HG03060 (cell line): ENCODE measurements around the gene C1QTNF5.
"Not testable (repeated sequence)": the region's sequence is repeated elsewhere in the genome, so short reads cannot be mapped to it uniquely, and the experiment has no call there.

Source experiments
- ATAC-seq: cut with Tn5 transposase; IDR thresholded peaks from one replicate; pipeline ENCODE4 v1.9.1; 2021; ENCODE audit warnings: low read depth, moderate number of reproducible peaks; ENCODE audit not compliant: unreplicated experiment

The C1QTNF5 gene, protein sequence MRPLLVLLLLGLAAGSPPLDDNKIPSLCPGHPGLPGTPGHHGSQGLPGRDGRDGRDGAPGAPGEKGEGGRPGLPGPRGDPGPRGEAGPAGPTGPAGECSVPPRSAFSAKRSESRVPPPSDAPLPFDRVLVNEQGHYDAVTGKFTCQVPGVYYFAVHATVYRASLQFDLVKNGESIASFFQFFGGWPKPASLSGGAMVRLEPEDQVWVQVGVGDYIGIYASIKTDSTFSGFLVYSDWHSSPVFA

DNA sequence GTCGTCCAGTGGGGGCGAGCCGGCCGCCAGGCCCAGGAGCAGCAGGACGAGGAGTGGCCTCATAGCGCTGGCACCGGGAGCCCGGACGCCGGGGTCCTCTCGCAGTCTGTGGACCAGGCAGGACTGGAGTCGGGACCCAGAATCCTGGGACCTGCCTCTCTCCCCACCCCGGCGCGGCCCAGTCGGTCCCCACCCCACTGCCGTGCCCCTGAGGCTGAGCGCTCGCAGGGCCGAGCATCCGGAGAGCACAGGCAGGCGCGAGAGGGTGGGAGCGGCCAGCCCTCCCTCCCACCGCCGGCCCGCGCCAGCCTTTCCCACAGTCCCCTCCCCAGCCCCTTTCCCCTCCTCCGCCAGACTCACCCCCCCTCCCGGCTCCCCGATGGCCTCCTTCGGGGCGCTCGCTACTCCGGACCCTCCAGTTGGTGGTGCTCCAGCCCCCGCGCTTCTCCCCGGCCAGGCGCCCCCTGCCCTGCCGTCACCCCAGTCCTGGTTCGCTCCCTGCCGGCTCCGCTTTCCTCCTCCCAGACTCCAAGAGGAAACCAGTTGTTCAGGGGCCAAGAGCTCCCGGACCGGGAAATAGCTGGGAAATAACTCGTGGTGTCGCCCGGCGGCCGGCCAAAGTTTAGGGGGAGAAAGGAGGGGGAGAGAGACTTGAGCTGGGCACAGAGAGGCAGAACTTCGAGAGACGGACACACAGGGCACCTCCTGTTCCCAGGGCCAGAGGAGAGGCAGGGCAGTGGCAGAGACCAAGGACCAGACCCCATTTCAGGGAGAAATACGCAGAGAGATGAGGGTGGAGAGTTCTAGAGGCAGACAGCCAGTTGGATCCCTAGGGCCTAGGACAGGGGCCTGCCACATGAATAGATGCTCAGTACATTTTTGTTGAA is at the start of gene C1QTNF5:
TSS of gene C1QTNF5 (minus strand) at position 549 of the 887 bp plus-strand sequence. CDS start at position 63, 486 bp downstream.
- no peak for ATAC-seq

DNA sequence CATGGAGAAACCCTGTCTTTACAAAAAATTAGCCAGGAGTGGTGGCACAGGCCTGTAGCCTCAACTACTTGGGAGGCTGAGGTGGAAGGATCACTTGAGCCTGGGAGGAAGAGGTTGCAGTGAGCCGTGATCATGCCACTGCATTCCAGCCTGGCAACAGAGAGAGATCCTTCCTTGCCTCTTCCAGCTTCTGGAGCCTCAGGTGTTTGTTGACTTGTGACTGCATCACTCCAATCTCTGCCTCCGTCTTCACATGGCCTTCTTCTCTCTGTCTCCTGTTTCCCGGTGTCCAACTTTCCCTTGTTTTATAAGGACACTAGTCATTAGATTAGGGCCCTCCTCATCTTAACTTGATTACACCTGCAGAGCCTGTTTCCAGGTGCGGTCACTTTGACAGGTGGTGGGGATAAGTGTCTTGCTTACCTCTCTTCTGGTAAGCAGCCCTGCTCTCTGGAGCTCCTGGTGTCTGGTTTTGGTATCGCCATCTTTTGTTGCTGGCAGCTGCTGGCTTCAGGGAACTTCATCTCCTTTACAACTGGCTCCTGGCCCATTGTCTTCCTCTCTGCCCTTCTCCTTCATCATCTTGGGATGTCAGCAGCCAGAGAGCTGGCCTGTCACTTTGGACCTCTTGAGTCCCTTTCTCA is 49.0 kb upstream of the C1QTNF5 start:
- ATAC-seq, result no peak

DNA sequence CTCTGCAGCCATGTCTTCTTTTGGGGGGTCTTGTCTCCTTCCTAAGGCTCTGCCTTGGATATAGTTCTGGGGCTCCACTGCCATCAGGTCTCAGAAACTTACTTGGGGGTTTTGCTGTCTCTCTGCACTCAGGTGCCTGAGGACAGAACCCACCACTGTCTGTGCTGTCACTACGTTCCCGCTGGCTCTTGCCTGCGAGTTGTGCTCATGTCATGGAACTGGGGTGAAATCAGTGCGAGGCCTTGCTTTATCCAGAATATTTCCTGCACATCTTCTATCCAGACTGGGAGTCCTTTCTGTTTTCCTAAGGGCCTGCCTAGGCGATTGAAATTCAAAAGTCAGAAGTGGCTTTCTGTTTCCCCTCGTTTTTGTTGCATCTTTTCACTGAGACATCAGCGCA is 47.4 kb upstream of the C1QTNF5 start:
- no peak for ATAC-seq

DNA sequence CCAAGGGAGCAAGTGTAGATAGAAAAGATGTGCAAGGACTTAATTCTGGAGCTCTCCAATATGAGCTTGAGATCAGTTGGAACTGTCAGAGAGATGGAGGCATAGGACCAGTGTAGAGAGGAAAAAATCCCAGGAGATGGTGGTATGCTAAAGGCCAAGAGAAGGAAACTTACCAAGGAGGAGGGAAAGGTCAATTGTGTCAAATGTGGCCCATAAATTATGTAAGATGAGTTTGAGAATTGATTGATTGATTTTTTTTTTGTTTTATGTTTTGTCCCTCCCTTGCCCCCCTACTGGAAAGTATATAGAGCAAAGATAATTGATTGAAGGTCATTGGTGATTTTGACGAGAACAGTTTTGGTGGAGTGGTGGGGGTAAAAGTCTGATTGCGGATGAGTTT is 43.6 kb upstream of the C1QTNF5 start:
- ATAC-seq, result no peak

DNA sequence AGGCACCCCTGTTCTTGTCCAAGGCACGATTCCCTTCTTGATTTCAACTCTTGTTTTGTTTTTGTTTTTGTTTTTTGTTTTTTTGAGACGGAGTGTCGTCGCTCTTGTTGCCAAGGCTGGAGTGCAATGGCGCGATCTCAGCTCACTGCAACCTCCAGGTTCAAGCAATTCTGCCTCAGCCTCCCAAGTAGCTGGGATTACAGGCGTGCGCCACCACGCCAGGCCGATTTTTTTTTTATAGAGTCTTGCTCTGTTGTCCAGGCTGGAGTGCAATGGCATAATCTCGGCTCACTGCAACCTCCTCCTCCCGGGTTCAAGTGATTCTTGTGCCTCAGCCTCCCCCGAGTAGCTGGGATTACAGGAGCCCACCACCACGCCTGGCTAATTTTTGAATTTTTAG is 41.8 kb upstream of the C1QTNF5 start:
- not testable (repeated sequence) for ATAC-seq

DNA sequence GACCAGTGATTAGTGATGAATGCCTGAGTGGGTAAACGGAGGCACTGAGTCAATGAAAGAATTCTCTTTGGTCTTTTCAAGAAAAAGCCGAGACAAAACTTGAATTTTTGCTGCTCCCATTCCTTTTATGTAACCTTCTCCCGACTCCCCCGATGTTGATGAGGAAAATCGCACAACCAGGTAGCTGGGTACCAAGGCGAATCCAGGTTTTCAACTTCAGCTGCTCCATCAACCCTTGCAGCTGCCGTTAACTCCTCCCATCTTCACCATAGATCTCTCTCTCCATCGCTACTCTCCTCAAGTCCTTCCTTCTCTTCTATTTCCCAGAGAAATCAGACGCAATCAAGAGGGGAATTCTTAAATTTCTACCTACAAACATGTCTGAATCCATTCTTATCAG is 41.4 kb upstream of the C1QTNF5 start:
- no peak for ATAC-seq

DNA sequence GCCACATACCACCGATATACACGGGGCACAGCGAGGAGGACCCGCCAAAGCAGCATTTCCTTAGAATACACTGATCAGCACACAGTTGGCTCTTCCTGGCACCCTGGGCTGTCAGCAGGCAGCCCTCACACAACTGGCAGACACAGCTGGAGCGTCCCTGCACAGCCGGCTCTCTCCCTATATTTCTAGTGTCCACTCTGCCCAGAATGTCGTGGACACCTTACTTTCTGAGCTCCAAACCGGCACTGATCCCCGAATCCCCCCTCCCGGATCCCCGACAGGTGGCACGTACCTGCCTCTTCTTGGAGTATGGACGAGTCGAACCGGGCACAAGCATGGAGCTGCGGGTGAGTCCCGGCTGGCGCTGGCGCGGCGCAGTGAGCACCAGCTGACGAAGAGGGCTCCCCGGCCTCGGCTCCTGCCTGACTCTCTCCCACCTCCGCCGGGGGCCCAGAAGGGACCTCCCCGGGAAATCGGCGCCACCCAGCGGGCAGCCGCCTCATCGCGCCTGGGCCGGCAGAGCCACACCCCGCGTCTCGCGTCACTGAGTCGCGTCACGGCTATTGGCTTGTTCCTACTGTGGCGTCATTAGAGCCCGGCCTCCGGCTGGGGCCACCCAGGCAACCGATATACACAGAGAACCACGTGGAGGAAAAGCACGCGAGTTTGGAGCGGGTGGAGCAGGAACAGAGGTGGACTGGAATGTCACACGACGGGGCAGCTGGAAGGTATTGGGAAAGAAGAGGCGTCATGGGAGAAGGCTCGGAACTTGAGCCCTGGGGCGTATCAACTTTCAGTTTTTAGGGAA is 40.7 kb upstream of the C1QTNF5 start, which contains the start of gene USP2:
TSS of gene USP2 (minus strand) at position 510 of the 808 bp plus-strand sequence. CDS start 8,210 bp downstream, outside the sequence.
- peak; percentile 69 for ATAC-seq

DNA sequence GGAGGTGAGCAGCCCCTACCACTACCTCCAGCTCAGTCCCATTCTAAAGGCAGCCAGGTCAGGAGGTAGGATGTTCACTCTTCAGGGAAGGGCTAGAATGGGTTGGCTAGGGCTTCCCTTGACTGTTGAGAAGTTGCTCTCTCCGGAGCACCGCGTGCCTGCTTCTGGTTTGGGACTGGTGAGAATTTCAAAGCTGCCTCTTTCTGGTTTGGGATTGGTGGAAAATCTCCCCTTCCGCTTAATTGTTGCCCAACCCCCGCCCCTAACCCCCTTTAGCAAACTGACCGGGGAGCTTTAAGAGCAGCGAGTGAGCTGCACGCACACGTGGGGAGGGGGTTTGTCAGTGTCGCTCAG is 40.1 kb upstream of the C1QTNF5 start:
- no peak for ATAC-seq

DNA sequence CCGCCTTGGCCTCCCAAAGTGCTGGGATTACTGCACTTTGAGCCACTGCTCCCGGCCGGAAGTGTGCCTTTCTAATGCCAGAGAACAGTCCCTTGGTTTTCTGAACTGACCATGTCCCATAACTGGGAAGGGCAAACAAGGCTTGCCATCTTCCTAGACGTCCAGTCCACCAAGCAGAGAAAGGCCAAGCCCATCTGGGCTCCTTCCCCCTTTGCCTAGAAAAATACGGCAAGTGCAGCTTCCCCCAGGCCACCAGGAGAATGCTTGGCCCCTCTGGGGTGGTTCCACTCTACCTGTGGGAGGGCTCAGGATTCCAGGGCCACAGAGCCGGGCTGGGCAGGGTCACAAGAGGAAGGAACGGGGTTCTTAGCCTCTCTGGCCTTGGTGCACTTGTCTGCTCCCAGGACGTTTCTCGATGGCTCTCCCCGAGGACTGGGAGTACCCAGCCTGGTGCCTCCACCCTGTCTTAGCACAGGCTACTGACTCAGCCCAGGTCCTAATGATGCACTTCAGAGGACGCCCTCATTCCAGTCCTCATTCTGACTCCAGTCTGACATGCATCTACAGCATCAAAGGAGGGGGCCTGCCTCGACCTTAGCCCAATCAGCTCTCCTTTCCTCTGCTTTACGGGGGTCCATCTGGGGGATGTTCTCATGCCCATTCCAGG is 39.6 kb upstream of the C1QTNF5 start:
- ATAC-seq, result no peak

DNA sequence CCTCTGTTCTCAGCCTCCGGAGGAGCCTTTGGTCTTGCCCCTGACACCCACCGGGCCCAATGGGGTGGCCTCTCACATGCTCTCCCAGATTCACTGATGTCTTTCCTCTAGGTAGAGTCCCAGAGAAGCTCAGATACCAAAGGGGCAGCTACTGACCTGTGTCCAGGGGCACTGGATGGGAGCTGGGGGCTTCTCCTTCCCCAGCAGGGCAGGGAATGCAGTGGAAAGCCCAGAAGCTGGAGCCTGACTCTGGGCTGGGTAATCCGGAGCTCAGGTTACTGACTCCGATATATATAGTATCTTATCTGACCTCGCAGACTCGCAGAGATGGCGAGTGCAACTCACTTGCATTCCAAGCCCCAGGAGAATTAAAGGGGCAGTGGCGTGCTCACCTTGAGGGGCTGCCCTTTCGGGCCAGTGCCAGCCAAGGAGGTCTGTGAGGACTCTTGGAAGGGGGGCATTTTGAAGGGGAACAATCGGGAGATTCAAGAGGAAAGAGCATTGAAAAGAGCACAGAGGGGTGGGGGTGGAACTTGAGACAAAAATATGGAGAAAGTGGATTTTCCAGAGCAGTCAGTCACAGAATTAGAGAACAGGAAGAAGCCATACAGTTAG is 38.3 kb upstream of the C1QTNF5 start:
- ATAC-seq, result no peak

DNA sequence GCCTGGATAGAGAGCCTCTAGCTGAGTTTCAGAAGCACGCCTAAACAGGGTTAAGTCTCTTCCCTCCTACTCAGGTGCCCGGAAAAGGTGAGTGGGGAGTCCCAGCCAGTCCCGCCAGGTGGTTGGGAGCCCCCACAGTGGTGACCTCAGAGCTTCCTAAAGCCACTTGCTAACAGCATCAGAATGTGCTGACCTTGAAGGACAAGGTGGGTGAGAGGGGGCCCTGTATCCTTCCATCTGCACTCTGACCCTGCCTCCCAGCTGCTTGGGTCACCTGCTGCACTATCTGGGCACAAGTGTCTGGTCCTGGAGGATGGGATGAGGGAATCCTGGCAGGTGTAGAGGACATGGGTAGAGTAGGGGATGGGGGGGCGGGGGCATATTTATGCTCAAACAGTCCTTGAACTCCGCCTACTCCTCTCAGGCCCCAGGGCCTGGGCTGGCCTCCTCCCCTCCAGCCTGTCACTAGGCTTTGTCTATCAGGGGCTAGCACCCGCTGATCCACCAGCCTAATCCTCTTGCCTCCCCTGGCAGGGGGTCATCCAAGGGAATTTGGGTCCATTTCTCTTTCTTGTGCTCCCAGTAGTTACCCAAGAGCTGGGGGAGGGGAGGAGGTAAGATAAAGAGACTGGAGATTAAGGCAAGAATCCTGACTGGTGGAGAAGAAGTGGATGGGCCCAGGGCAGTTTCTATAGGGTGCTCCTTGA is 37.4 kb upstream of the C1QTNF5 start:
- no peak for ATAC-seq

DNA sequence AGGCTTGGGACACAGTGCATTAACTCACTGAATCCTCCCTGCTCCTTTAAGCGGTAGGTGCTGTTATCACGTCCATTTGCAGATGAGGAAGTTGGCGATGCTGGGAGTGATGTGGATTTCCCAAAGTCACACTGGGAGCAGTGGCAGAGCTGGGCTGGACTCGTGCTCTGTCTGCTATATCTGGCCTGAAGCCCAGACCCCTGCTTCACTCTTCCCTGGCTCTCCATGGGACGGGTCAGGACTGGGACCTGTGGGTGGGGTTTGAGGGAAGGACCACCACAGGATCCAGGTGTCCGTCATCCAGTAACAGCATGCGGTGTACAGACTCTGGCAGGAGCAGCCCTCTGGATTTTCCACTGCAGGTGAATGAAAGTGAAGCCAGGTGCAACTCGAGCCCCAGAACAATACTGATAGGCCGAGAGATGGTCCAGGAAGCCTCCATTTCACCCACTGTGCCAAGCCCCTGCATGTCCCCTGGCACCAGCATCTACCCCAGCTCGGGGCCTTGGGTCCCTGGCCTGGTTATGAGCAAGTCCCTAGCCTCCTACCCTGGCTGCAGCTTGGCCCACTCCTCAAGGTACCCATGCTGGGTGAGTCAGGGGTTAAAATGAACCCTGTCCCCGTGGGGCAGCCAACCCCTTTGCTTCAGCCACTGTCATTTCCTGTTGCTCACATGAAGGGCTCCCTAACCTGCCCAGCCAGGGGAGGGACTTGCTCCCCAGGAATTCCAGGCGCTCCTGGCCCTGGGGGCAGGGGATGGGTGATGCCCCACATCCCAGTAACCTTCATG is 36.6 kb upstream of the C1QTNF5 start:
- ATAC-seq, result no peak

DNA sequence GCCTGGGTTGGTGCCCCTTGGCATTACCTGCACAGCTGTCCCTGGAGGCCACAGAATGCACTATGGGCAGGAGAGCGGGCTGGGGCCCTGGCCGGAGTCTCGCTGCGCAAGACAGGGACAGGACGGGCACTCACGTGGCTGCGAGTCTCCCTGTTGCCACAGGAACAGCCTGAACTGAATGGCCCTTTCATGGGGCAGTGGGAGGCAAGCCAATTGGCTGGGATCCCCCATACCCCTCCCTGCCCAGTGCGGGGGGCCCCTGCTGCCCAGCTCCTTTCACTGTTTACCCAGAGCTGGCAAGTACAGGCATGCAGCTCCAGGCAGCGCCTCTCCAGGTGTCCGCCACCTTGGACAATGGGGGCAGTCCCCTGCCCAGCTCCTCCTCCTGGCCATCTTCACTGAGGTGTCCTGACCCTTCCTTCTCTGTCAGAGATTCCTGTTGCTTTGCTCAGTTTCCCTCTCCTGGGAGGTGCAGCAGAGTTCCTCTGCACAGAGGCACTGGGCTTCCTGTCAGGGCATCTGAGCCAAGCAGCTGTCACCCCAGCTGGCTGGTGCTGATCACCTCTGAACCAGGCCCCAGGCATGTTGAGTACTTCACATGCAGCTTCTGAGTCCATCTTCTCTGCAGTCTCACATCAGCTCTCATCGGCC is 35.6 kb upstream of the C1QTNF5 start:
- no peak for ATAC-seq

DNA sequence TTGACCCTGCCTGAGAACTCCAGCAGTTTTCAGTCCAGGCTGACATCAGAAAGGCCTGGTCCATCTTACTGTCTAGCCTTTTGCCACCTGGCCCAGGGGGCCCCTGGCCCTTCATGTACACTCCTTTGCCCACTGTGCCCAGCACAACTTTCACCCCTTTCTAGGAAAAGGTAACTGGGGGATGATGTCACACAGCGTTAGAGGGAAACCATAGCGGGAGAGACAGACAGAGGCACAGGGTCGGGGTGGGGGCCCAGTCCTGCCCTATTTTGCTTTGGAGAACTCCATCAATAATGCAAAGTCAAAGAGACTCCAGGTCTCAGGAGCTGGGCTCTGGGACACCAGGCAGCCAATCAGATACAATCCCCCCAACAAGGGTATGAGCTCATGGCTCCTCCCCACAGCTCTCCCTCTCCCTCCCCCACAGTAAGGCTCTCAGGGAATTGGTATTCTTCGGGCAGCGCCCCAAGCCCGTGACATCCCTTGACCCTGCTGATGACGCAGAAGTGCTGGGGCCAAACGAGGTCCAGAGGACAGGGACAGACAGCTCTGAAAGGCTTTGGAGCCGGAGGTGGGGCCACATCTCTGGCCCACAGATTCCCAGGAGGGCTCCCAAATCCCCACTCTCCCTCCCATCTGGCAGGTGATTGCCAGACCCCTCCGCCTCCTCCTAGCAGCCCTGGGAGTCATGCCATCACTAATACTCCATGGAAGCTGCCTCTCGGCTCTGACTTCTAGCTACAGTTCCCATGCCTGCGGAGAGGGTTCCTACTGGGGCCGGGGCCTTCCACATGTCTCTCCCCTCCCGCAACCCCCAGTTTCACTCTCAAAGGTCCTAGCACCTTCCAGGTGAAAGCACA is 34.9 kb upstream of the C1QTNF5 start:
- no peak for ATAC-seq

DNA sequence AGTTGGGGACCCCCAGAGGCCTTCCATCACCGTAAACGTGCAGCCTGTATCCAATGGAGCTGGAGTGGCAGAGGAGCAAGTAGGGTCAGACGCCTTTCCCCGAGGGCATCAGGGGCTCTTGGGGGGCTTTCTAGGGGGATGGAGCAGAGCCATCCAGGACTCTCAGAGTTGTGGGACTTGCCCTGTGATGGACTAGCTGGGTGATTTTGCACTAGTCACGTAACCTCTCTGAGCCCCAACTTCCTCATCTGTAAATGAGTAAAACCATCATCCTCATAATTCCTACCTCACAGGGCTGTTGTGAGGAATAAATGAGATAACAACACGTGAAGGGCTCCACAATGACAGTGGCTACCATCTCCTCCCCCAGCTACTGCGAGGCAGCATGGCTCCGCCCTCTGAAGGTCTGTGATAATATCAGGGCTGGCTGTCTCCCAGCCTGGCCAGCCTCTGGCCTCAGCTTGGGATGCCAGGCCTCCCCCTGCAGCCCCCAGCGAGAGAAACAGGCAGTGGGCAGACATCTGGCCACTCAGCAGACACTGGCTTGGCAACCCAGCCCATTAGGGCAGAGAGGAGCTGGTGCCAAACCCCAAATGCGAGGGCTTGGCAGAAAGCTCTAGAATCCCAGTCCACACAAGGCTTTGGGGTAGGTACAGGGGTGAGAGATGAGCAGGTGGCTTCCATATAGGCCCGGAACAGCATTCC is 34.1 kb upstream of the C1QTNF5 start:
- no peak for ATAC-seq

DNA sequence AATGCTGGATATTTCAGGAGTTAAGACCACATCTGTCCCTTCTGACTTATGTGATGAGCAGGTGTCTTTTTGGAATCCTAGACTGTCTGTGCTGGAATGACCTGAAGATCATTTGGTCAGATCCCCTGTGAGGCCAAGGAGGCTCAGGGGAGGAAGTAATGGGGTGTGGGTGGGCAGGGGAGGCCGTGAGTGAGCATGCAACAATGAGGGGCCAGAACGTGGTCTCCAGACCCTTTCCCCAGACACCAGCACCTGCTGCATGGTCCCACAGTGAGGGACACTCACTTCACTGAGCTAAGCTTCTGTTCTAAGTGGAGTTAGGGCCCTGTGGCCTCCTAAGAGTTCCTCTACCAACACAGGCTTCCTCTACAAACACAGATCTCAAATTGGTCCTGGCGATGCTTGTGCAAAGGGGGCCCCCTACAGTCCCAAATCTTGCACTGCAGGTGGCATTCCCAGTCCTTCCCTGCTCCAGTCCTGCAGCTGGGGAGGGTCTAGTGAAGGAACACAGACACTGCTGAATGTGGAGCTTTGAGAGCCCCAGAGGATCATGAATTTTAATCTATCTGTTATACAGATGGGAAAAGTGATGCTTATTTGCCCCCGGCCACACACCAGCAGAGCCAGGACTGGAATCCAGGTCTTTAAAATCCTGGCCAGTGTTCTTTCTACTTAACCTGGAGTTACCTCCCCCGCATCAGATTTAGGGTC is 33.4 kb upstream of the C1QTNF5 start:
- ATAC-seq, result no peak
